ENCODE results near the gene KIAA0513. TPM values are rescaled to one million over a fixed set of nuclear protein-coding genes. Genes with fewer than 3 reads are reported as not detected.

Gene KIAA0513
- total RNA-seq, 1 experiment from 2014 or later, result 7.8 TPM

DNA sequence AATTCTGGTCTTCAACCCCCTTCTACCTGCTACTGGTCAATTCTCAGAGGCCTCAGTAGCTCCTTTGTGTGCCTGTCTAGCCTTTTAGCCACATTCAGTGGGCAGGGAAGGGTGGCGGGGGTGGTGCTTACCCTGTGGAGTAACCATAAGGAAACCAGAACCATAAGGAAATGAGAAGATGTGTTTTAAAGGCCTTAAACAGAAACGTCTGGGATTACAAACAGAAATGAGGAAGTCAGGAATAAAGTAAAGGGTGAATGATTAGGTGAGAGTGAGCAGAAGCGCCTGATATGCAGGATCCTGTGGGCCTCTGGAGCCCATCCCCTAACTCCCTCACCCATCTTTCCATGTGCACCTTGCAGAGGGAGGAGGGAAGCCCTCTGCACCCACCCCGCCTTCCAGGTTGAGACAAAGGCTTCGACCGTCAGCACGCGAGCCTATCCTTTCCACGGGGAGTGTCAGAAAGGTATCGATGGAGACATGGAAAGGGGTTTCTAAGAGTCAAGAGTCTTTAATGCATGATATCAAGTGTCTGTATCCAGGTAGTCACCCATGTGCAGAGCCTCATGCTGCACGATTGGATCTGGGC lies 20.4 kb downstream of the KIAA0513 start:
- Mint-ChIP-seq H3K4me3 (no peak overlapping the region), H3K9me3 (no peaks in the 10 kb centered on the region), H3K4me1 (0 out of 2 replicates have a peak, but pooled peaks cover 5% of the 10 kb centered on the region), H3K27me3 (ENCODE audit: low read depth) (no peaks in the 10 kb centered on the region), H3K36me3 (no peaks in the 10 kb centered on the region), H3K27ac (no peak overlapping the region)
- ChIA-PET POLR2A (no interaction called here), CTCF (no interaction called here)
- DNase-seq (ENCODE audit: low spot score) (no peak), ATAC-seq (no peak)
- no peak for TF ChIP-seq SOX15 (CRISPR knock-in tag; IDR thresholded peaks at IDR 0.05)
- no peak for TF ChIP-seq CBFB (CRISPR knock-in tag; IDR thresholded peaks at IDR 0.05; ENCODE audit: low read depth)
- no peak for TF ChIP-seq ELF4 (CRISPR knock-in tag; IDR thresholded peaks at IDR 0.05; ENCODE audit: low read depth)
- no peak for TF ChIP-seq PRRX2 (CRISPR knock-in tag; IDR thresholded peaks at IDR 0.05)
- TF ChIP-seq, protein P1, sequence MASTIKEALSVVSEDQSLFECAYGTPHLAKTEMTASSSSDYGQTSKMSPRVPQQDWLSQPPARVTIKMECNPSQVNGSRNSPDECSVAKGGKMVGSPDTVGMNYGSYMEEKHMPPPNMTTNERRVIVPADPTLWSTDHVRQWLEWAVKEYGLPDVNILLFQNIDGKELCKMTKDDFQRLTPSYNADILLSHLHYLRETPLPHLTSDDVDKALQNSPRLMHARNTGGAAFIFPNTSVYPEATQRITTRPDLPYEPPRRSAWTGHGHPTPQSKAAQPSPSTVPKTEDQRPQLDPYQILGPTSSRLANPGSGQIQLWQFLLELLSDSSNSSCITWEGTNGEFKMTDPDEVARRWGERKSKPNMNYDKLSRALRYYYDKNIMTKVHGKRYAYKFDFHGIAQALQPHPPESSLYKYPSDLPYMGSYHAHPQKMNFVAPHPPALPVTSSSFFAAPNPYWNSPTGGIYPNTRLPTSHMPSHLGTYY (CRISPR knock-in tag; IDR thresholded peaks at IDR 0.05), result no peak
- TF ChIP-seq EMX1 (CRISPR knock-in tag; IDR thresholded peaks at IDR 0.05), result no peak
- no peak for TF ChIP-seq ZNF671 (CRISPR knock-in tag; IDR thresholded peaks at IDR 0.05)

DNA sequence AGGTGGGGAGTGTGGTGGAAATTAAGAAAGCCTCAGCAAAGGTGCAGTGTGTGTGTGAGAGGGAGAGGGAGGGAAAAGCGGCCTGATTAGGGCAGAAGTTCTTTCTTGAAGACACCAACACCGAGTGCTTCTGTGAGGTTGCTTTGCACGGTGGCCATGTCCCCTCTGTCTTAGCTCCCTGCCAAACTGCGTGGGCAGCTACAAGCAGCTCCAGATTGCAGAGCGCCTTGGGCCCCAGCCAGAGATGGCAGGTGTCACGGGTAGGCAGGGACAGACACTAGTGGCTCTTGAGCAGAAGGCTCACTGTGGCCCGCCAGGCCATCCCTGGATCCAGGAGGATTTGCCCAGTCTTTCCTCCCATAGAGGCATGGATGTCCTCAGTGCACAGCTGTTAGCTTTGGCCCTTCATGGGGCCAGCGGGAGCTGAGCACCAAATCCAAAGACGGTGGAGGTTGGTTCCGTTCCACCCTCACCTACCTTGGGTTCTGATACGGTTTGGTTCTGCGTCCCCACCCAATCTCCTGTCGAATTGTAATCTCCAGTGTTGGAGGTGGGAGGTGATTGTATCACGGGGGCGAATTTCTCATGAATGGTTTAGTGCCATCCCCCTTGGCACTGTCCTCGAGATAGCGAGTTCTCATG lies 21.4 kb downstream of the KIAA0513 start:
- H3K27me3 Mint-ChIP-seq (ENCODE audit: low read depth), result no peaks in the 10 kb centered on the region
- no peaks in the 10 kb centered on the region for H3K36me3 Mint-ChIP-seq
- POLR2A ChIA-PET, result no interaction called here
- DNase-seq (ENCODE audit: low spot score) (no peak), ATAC-seq (no peak)
- H3K4me1 Mint-ChIP-seq, result 0 out of 2 replicates have a peak, but pooled peaks cover 5% of the 10 kb centered on the region
- no peak overlapping the region for H3K27ac Mint-ChIP-seq
- no peaks in the 10 kb centered on the region for H3K9me3 Mint-ChIP-seq
- no peak overlapping the region for H3K4me3 Mint-ChIP-seq
- CTCF ChIA-PET, result no interaction called here
- TF ChIP-seq TP53 (CRISPR knock-in tag; IDR thresholded peaks at IDR 0.05) (no peak), ETV6 (CRISPR knock-in tag; IDR thresholded peaks at IDR 0.05) (no peak), ZNF138 (CRISPR knock-in tag; conservative IDR thresholded peaks at IDR 0.05) (no peak), NFATC4 (CRISPR knock-in tag; IDR thresholded peaks at IDR 0.05) (no peak), ATF1 (CRISPR knock-in tag; IDR thresholded peaks at IDR 0.05) (no peak), RORB (CRISPR knock-in tag; IDR thresholded peaks at IDR 0.05) (no peak), ESRRA (CRISPR knock-in tag; IDR thresholded peaks at IDR 0.05; ENCODE audit: borderline replicate concordance) (no peak), CBFB (CRISPR knock-in tag; IDR thresholded peaks at IDR 0.05; ENCODE audit: low read depth) (no peak), NFE2L1 (CRISPR knock-in tag; IDR thresholded peaks at IDR 0.05) (no peak), ZNF232 (CRISPR knock-in tag; IDR thresholded peaks at IDR 0.05) (no peak), SMAD4 (CRISPR knock-in tag; IDR thresholded peaks at IDR 0.05) (no peak)
- TF ChIP-seq, protein P2, sequence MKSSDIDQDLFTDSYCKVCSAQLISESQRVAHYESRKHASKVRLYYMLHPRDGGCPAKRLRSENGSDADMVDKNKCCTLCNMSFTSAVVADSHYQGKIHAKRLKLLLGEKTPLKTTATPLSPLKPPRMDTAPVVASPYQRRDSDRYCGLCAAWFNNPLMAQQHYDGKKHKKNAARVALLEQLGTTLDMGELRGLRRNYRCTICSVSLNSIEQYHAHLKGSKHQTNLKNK (CRISPR knock-in tag; IDR thresholded peaks at IDR 0.05), result no peak
- TF ChIP-seq, protein P3, sequence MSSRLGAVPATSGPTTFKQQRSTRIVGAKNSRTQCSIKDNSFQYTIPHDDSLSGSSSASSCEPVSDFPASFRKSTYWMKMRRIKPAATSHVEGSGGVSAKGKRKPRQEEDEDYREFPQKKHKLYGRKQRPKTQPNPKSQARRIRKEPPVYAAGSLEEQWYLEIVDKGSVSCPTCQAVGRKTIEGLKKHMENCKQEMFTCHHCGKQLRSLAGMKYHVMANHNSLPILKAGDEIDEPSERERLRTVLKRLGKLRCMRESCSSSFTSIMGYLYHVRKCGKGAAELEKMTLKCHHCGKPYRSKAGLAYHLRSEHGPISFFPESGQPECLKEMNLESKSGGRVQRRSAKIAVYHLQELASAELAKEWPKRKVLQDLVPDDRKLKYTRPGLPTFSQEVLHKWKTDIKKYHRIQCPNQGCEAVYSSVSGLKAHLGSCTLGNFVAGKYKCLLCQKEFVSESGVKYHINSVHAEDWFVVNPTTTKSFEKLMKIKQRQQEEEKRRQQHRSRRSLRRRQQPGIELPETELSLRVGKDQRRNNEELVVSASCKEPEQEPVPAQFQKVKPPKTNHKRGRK (CRISPR knock-in tag; IDR thresholded peaks at IDR 0.05; ENCODE audit: borderline replicate concordance), result no peak
- TF ChIP-seq, protein P4, sequence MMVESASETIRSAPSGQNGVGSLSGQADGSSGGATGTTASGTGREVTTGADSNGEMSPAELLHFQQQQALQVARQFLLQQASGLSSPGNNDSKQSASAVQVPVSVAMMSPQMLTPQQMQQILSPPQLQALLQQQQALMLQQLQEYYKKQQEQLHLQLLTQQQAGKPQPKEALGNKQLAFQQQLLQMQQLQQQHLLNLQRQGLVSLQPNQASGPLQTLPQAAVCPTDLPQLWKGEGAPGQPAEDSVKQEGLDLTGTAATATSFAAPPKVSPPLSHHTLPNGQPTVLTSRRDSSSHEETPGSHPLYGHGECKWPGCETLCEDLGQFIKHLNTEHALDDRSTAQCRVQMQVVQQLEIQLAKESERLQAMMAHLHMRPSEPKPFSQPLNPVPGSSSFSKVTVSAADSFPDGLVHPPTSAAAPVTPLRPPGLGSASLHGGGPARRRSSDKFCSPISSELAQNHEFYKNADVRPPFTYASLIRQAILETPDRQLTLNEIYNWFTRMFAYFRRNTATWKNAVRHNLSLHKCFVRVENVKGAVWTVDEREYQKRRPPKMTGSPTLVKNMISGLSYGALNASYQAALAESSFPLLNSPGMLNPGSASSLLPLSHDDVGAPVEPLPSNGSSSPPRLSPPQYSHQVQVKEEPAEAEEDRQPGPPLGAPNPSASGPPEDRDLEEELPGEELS (CRISPR knock-in tag; IDR thresholded peaks at IDR 0.05), result no peak
- TF ChIP-seq, protein P5, sequence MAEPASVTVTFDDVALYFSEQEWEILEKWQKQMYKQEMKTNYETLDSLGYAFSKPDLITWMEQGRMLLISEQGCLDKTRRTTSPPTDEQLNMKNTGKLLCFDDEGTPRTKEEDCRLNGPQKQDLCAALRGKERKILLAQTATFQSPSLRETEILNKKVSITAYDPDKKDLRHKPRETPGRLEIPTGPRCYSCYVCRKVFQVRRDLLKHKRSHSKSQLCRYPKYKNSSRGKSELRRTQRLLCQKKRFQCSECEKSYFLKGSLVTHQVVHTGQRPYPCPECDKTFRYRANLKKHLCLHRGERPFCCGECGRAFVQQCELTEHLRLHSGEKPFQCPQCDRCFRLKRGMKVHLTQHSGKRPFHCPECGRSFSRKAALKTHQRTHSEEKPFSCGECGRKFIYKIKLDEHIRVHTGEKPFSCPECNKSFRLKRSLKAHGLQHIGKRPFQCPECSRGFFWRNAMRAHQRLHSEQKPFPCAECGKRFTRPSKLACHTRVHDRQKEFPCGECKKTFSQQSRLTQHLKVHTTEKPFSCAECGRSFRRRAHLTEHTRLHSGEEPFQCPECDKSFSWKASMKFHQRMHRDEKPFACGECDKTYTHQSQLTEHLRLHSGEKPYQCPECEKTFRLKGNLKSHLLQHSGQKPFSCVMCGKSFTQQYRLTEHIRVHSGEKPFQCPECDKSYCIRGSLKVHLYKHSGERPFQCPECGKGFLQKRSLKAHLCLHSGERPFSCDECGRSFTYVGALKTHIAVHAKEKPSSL (CRISPR knock-in tag; conservative IDR thresholded peaks at IDR 0.05), result no peak
- TF ChIP-seq, protein P6, sequence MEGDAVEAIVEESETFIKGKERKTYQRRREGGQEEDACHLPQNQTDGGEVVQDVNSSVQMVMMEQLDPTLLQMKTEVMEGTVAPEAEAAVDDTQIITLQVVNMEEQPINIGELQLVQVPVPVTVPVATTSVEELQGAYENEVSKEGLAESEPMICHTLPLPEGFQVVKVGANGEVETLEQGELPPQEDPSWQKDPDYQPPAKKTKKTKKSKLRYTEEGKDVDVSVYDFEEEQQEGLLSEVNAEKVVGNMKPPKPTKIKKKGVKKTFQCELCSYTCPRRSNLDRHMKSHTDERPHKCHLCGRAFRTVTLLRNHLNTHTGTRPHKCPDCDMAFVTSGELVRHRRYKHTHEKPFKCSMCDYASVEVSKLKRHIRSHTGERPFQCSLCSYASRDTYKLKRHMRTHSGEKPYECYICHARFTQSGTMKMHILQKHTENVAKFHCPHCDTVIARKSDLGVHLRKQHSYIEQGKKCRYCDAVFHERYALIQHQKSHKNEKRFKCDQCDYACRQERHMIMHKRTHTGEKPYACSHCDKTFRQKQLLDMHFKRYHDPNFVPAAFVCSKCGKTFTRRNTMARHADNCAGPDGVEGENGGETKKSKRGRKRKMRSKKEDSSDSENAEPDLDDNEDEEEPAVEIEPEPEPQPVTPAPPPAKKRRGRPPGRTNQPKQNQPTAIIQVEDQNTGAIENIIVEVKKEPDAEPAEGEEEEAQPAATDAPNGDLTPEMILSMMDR (IDR thresholded peaks at IDR 0.05), result no peak
- TF ChIP-seq, protein P7, sequence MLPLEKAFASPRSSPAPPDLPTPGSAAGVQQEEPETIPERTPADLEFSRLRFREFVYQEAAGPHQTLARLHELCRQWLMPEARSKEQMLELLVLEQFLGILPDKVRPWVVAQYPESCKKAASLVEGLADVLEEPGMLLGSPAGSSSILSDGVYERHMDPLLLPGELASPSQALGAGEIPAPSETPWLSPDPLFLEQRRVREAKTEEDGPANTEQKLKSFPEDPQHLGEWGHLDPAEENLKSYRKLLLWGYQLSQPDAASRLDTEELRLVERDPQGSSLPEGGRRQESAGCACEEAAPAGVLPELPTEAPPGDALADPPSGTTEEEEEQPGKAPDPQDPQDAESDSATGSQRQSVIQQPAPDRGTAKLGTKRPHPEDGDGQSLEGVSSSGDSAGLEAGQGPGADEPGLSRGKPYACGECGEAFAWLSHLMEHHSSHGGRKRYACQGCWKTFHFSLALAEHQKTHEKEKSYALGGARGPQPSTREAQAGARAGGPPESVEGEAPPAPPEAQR (CRISPR knock-in tag; IDR thresholded peaks at IDR 0.05), result no peak

All from WTC11 (cell line).